GM03348 (cell line): Measurements from ENCODE around the gene TAP2.

Experiments
- DNase-seq: peaks from one replicate; pipeline ENCODE4 v3.0.0; 2012; ENCODE audit warnings: low spot score

TAP2 gene

DNA sequence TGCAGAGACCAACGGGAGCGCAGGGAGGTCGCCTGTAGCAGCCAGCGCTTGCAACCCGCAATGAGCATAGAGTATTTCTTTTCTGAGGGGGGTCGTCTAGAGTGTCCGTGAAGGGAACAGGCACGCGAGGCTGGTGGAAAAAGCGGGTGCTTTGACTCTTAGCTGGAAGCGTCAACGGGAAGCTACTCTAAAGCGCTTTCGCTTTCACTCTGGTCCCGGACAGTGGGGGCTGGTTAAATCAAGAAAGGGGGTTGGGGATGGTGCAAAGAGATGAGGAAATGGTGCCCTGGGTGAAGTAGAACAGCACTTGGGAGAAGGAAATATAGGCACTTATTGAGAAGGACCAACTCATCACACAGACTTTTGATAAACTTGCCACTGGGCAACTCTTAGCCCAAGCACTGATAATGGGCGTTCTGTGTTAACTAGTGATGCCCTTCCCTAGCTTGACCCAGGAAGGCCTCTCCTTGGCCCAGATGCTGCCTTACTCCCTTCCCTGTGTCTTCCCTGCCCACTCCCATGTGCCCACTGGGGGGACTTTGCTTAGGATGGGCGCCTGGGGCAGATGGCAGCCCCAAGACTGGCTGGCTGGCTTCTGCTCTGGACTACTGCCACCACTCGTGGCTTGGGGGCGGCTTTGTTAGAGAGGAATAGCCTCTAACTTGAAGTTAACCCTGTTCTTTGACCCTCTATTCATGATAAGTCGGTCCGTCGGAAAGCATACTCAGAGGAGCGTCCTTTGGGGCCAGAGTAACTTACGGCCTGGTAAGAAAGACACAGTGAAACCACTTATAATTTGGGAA lies 16.0 kb upstream of the TAP2 start:
- peak; percentile 60 for DNase-seq

DNA sequence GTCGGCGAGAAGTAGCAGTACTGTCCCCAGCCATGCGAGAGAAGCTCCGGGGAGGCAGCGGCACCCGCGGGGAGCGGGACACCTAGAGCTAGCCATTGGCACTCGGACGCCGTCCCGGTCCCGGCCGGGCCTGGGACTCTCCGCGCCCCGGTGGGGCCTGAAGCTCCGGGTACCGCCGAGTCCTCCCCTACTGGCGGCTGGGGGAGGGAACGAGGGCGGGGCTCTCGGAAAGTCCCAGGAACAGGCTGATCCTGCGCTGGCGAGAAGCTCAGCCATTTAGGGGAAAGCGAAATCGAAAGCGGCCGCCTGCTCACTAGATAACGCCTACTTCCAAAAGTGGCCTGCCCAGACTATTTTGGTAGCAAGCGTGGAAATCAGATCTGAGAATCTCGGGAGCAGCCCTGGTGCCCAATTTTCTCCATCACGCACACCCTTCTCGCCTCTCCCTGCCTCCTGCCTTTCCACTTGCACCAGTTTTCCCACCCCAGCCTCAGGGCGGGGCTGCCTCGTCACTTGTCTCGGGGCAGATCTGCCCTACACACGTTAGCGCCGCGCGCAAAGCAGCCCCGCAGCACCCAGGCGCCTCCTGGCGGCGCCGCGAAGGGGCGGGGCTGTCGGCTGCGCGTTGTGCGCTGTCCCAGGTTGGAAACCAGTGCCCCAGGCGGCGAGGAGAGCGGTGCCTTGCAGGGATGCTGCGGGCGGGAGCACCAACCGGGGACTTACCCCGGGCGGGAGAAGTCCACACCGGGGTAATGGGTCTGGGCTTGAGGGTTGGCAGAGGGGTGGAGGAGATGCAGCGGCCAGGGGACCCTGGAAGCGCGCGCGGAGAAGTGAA lies 15.2 kb upstream of the TAP2 start, which contains the start of the genes PSMB9 and TAP1:
Gene PSMB9, plus strand, starts transcription at position 652 of the 835 bp plus-strand sequence. Its CDS starts 38 bp downstream, at position 690.
Gene TAP1, minus strand, starts transcription at position 164 of the 835 bp plus-strand sequence. Its CDS starts 68 bp downstream, at position 96.
- DNase-seq: peak; percentile 96

DNA sequence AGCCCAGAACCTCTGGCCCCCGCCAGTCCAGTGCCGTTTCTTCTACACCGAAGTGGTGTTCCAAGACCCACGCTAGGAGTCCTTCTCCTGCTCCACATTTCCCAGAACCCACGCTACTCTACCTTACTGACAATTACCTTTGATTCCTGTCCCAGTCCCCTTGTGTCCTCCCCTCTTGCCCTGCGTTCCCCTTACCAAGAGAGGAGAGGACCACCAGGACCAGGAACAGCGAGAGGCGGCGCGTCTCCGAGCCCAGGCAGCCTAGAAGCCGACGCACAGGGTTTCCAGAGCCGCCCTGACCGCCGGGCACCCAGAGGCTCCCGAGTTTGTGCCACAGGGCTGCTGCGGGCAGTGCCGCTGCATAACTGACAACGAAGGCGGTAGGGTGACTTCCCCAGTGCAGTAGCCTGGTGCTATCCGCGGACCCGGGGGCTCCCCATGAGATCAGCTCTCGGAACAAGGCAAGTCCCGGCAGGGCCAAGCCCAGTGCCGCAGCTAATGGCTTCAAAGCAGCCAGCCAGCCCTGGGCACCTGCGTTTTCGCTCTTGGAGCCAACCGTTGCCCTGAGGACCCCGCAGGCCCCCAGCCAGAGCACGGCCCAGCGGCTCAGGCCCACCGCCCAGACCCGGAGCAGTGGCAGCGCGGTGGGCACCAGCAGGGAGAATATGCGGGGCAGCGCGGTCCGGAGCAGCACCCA lies 14.5 kb upstream of the TAP2 start:
- peak; percentile 55 for DNase-seq

GRCh38 chr6:32852018-32852843 lies 13.7 kb upstream of the TAP2 start:
- peak; percentile 68 for DNase-seq

DNA sequence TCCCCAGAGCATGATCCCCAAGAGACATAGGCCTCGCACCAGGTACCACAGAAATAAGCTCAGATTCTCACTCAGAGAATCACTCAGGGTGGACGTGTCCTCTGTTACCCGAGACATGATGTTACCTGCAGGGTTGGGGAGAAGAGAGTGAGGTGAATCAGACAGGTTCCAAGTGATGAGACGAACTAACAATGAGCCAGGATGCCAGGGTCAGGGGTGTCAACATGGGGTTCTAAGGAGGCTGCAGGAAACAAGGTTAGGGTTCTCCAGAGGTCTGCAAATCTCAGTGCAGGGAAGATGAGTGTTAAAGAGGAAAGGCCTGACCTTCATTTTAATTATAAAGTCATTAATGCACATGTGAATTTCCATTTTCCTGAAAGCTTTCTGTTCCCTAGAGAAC lies 12.5 kb upstream of the TAP2 start:
- no peak for DNase-seq

DNA sequence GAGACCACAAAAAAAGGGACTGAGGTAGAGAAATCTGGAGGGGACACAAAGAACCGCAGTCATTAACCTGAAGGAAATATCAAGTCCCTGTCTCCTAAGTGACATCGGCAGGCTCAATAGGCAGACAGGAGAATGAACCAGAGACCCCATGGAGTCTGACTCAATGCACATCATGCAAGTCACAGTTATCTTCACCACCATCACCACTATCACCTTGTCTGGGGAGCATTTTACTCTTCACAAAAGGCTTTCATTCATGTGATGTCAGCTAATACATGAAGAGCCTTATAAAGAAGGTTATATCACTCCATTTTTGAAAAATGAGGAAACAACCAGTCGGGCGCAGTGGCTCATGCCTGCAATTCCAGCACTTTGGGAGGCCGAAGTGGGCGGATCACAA lies 10.6 kb upstream of the TAP2 start:
- no peak for DNase-seq

DNA sequence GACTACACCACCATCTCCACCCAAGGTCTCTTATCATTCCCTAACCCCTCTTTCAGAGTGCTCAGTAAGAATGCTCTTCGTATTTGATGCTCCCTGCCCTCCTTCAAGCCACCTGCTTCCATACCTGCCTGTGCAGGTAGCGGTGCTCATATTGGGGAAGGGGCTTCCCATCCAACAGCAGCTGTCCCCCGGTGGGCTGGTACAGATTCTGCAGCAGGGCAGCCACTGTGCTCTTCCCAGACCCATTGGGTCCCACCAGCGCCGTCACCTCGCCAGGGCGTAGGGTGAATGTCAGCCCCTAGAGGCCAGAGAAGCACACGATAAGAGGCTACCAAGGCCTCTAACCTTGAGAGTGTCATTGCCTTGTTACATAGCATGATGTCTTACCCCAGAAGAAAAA lies 9.3 kb upstream of the TAP2 start:
- DNase-seq: no peak

DNA sequence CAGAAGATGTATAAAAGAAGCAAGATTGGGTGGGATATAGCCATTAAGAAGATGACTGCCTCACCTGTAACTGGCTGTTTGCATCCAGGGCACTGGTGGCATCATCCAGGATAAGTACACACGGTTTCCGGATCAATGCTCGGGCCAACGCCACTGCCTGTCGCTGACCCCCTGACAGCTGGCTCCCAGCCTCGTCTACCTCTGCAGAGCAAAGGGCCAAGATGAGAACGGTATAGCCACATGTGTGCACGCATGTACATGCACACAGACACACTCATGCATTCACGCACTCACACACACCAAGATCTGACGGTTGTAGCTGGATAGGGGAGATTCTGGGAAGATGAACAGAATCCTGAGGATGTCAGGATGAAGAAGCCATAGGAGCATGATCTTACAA lies 8.5 kb upstream of the TAP2 start:
- DNase-seq: no peak

DNA sequence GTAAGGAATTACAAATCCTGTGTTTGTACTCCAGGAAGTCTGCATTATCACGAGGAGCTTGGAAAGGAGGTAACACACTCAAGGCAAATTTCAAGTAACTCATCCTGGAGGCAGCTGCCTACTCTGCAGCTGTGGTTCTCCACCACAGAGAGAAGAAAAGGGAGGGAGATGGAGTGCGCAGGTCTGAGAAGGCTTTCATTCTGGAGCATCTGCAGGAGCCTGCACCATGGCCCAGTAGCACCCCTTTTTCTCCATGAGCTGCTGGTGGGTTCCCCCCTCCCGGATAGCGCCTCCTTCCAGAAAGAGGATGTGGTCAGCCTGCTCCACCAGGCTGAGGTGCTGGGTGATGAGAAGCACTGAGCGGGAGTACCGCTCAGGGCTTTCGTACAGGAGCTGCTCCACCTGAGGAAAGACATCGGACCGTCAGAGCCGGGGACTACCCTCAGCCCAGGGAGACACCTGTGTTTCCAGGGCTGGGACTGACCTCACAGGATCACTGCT lies 6.9 kb upstream of the TAP2 start:
- DNase-seq: no peak

- DNase-seq: no peak
These were observed 6.4 kb upstream of the TAP2 start for GRCh38 chr6:32844839-32845383.

GRCh38 chr6:32843979-32844838 lies 5.7 kb upstream of the TAP2 start, which contains the start of gene PSMB8:
Gene PSMB8, minus strand, starts transcription at chr6:32844047. Its CDS starts 51 bp downstream, at chr6:32843996.
- peak; percentile 94 for DNase-seq

- DNase-seq: peak; percentile 14
These were observed 4.9 kb upstream of the TAP2 start for GRCh38 chr6:32843331-32843978.

GRCh38 chr6:32842690-32843089 lies 4.2 kb upstream of the TAP2 start:
- DNase-seq: no peak

DNA sequence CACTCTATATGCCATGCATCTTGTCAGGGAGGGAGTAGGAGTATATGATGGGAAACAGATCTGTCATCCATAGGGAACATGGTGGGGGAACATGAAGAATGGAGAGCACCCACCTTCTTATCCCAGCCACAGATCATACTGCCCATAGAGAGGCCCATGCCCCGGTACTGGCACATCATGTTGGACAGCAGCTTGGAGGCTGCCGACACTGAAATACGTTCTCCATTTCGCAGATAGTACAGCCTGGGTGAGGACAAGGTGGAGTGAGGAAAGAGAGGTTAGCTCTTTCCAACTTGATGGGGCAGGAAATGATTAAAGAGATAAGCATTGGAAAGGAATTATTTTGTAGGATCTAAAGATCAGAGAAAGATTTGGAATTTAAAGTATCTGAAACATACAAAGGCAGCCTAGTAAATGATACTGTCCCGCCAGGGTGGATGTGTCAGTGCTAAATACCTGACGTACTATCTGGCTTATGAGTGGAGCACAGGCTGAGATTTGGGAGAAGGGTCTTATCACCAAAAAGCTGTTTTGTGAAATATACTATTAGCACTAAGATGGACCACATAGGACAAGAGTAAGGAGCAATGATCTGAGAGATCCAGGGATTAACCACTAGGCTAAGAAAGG lies 3.6 kb upstream of the TAP2 start:
- no peak for DNase-seq

DNA sequence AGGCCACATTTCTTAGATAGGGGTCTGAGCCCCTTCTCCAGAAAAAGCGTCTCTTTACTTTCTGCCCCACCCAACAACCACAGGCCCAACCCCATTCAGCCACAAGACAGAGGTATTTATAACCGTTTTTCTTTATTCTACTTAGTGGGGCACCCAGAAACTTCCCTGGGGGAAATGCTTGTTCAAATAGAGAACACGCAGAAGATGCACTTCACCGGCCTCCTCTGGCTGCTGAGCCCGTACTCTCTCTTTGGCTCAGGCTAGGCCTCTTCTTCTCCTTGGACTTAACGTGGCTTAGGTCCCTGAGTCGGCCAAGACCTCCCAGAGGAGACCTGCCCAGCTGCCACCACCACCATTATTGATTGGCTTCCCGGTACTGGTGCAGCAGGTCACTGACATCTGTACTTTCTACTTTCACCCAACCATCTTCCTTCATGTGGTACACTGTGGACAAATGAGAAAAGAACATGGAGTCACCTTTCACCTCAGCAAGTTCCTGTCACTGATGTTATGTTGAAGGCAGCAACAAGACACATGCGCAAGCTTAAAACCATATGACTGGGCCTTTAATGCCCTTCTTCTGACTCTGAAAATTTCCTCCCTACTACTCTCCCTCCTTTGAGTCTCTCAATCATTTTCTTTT lies 2.2 kb upstream of the TAP2 start:
- no peak for DNase-seq

DNA sequence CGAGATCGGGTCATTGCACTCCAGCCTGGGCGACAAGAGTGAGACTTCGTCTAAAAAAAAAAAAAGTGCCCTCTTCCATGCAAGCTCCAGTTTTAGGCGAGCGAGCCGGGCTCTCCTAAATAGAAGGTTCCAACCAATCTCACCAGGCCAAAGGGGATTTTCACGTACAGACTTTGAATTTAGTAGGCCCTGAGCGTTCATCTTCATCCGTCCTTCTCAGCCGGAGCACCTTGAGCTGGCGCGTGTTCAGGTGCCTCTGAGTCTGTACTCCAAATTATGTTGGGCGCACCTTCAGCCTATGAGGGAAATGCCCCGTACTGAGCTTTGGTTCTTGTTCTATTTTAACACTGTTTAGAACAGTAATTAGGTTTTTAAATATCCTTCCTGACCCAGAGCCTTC lies 817 bp upstream of the TAP2 start:
- DNase-seq: no peak

GRCh38 chr6:32837651-32838113 lies 857 bp downstream of the TAP2 start:
- DNase-seq: no peak

GRCh38 chr6:32836873-32837272 lies 1.7 kb downstream of the TAP2 start:
- DNase-seq: no peak
